Suprapubic skin (tissue), 4 donors: ENCODE measurements around the gene GOLT1A. TPM values are rescaled to one million over a fixed set of nuclear protein-coding genes. Genes with fewer than 3 reads are reported as not detected.
A peak's percentile ranks its signal among the peaks of the same experiment; 100 is the strongest.

Experiments
- DNase-seq, 2 donors: peaks; one replicate each; pipeline ENCODE4 v3.0.0-alpha.2; 2019; ENCODE audit warnings: low spot score in 2 of 2
- H3K27ac ChIP-seq: fragments of 200-600 bp; sonication (generic); one replicate; pipeline ENCODE4 v1.5.1; 2019
- H3K27me3 ChIP-seq: fragments of 200-600 bp; sonication (generic); one replicate; pipeline ENCODE4 v1.5.1; 2019
- H3K36me3 ChIP-seq: fragments of 200-600 bp; sonication (generic); one replicate; pipeline ENCODE4 v1.5.1; 2019
- H3K4me1 ChIP-seq: fragments of 200-600 bp; sonication (generic); one replicate; pipeline ENCODE4 v1.5.1; 2019
- H3K4me3 ChIP-seq: fragments of 200-600 bp; sonication (generic); one replicate; pipeline ENCODE4 v1.5.1; 2019; ENCODE audit warnings: mild to moderate bottlenecking
- H3K9me3 ChIP-seq: fragments of 200-600 bp; sonication (generic); one replicate; pipeline ENCODE4 v1.5.1; 2019
- EP300 ChIP-seq: sonication (generic); formaldehyde crosslinking; IDR thresholded peaks from one replicate; pipeline ENCODE4 v1.6.1; 2017; ENCODE audit warnings: antibody characterized with exemption
- POLR2A ChIP-seq, 2 donors: fragments of 450-650 bp; IDR thresholded peaks; one replicate each; pipeline ENCODE4 v1.6.1; 2017; ENCODE audit warnings: antibody characterized with exemption in 2 of 2, mild to moderate bottlenecking in 2 of 2, moderate library complexity in 2 of 2
- POLR2AphosphoS5 ChIP-seq, 3 donors: sonication (generic); formaldehyde crosslinking; IDR thresholded peaks; one replicate each; pipeline ENCODE4 v1.6.1; 2017; ENCODE audit warnings: antibody characterized with exemption in 3 of 3
- WGBS: methylation state at CpG from one replicate; pipeline ENCODE4 v1.1.5; 2018; 5-methylcytosine and 5-hydroxymethylcytosine counted together
- total RNA-seq, 4 donors: library from RNA; depleted of rRNA; stranded (reverse); fragments of >200 nt; gene quantifications; one replicate each; pipeline ENCODE4 v1.1.0, GENCODE V29; 2016
- TF ChIP-seq, protein P1 (sequence below), 2 donors: fragments of 200-600 bp in 1 of 2; fragments of 450-650 bp in 1 of 2; sonication (generic) in 1 of 2; IDR thresholded peaks; one replicate each; pipeline ENCODE4 v1.5.1; 2016 to 2019; ENCODE audit warnings: antibody characterized with exemption in 2 of 2, mild to moderate bottlenecking in 1 of 2, moderate library complexity in 1 of 2

GOLT1A gene
- total RNA-seq, 4 donors from 2014 or later: not detected

DNA sequence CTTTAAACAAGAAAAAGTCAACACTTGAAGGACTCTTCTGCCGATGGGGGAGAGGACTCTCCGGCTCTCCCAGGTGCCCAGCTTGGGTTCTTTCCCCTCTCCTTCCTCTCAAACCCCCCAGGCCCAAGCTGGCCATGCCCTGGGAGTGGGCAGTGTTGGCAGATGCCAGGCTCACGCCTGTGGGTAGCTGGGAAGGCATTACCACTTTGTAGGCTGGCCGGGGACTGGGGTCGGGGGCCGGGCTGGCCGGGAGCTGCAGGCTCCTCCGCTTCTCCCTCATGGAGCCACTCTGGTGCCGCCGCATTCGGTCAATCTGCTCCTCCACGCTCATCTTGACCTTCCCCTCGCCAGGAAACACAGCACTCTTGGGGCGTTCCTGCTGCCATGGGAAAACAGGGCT lies 16.4 kb upstream of the GOLT1A start:
- H3K4me1 ChIP-seq: peaks cover 7% of the 10 kb centered on the region
- 99% methylated on average over 13 of the region's 14 CpGs for WGBS
- H3K27me3 ChIP-seq: no peaks in the 10 kb centered on the region
- peak in 1 of 2 donors; percentile 39 for DNase-seq
- no peaks in the 10 kb centered on the region for H3K36me3 ChIP-seq
- no peaks in the 10 kb centered on the region for H3K9me3 ChIP-seq
- no peak overlapping the region for H3K4me3 ChIP-seq
- TF ChIP-seq EP300 (no peak), POLR2AphosphoS5 (IDR thresholded peaks at IDR 0.05) (no peak), POLR2A (IDR thresholded peaks at IDR 0.05) (no peak)
- TF ChIP-seq, protein P1, sequence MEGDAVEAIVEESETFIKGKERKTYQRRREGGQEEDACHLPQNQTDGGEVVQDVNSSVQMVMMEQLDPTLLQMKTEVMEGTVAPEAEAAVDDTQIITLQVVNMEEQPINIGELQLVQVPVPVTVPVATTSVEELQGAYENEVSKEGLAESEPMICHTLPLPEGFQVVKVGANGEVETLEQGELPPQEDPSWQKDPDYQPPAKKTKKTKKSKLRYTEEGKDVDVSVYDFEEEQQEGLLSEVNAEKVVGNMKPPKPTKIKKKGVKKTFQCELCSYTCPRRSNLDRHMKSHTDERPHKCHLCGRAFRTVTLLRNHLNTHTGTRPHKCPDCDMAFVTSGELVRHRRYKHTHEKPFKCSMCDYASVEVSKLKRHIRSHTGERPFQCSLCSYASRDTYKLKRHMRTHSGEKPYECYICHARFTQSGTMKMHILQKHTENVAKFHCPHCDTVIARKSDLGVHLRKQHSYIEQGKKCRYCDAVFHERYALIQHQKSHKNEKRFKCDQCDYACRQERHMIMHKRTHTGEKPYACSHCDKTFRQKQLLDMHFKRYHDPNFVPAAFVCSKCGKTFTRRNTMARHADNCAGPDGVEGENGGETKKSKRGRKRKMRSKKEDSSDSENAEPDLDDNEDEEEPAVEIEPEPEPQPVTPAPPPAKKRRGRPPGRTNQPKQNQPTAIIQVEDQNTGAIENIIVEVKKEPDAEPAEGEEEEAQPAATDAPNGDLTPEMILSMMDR (IDR thresholded peaks at IDR 0.05): no peak
- H3K27ac ChIP-seq: no peak overlapping the region

DNA sequence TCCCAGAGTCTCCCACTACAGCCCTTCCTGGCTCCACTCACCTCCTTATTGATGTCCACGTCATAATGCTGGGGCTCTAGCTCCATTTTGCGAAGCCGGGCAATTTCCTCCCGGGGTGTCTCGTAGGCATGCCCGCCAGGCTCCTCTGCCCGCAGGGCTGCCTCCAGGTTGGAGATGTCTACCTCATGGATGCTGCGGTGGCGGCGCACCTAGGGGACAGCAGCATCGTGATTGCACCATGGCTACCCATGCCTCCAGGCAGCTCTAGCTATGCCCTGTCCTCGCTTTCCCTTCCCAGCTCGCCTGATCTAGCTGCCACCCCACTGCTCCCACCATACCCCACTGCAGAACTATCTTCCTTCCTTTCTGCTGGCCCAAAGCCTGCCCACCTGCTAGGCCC lies 15.1 kb upstream of the GOLT1A start:
- no peaks in the 10 kb centered on the region for H3K9me3 ChIP-seq
- H3K4me3 ChIP-seq: no peak overlapping the region
- no peaks in the 10 kb centered on the region for H3K27me3 ChIP-seq
- TF ChIP-seq POLR2A (IDR thresholded peaks at IDR 0.05) (no peak), POLR2AphosphoS5 (IDR thresholded peaks at IDR 0.05) (no peak), EP300 (no peak)
- TF ChIP-seq, protein P1 (IDR thresholded peaks at IDR 0.05): no peak
- 93% methylated on average over 13 of the region's 13 CpGs for WGBS
- DNase-seq: no peak
- H3K27ac ChIP-seq: no peak overlapping the region
- H3K4me1 ChIP-seq: peaks cover 7% of the 10 kb centered on the region
- no peaks in the 10 kb centered on the region for H3K36me3 ChIP-seq

DNA sequence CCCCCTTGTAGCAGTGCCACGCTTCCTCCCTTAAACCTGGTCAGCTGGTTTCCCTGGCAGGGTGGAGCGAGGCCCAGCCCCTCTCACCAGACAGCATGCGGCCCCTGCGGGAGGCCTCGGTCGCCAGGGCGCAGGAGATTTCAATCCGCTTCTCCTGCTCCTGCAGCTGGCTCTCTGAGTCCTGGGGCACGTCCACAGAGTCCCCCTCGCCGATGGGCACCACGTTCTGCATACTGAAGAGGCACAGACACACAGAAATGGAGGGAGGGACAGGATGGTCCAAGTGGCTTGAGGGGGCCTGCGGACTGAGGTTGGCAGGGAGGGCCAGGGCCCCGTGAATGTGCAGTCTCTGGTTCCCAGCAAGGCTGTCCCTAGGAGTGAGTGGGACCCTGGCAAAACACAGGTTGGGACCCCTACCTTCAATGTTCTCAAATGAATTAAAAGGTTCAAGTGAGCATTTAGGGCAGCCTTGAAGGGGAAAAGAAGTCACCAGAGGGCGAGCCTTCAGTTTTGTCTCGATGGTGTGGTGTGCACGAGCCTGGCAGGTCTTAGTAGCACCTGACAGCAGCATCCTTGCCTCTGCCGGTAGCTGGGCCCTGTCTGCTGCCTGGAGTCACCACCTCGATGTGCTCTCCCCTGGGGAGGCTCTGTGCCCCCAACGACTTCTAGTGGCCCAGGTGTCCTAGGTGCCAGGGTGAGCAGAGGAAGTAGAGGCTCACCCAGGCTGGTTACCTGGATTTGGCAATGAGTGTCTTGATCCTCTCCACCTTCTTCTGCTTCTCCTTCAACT lies 14.4 kb upstream of the GOLT1A start:
- TF ChIP-seq POLR2AphosphoS5 (IDR thresholded peaks at IDR 0.05) (no peak), POLR2A (IDR thresholded peaks at IDR 0.05) (no peak), EP300 (no peak)
- TF ChIP-seq, protein P1 (IDR thresholded peaks at IDR 0.05): no peak
- Histone ChIP-seq H3K27ac (no peak overlapping the region), H3K4me1 (peaks cover 7% of the 10 kb centered on the region), H3K27me3 (no peaks in the 10 kb centered on the region), H3K36me3 (no peaks in the 10 kb centered on the region), H3K9me3 (no peaks in the 10 kb centered on the region), H3K4me3 (no peak overlapping the region)
- WGBS: 94% methylated on average over 20 of the region's 20 CpGs
- DNase-seq: no peak

DNA sequence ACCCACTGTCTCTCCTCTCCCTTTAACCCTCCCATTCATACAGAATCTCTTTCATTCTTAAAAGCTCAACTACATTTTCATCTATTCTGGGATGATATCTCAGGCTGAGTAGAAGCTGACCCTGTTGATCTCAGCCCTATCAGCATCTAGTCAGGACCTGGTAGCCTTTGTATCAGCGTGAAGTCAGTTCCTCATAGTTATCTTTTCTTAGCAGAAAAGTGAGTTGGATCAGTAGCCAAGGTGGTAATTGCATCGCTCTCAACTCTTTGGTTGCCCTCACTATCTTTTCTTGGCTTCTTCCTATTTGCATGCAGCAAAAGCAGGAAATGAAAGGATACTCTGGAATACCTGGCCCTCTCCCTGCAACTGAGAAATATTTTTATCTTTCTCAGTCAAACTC lies 13.6 kb upstream of the GOLT1A start:
- Histone ChIP-seq H3K4me3 (no peak overlapping the region), H3K27ac (no peak overlapping the region), H3K9me3 (no peaks in the 10 kb centered on the region), H3K36me3 (no peaks in the 10 kb centered on the region), H3K27me3 (no peaks in the 10 kb centered on the region), H3K4me1 (peaks cover 7% of the 10 kb centered on the region)
- 97% methylated on average over 2 of the region's 2 CpGs for WGBS
- TF ChIP-seq POLR2AphosphoS5 (IDR thresholded peaks at IDR 0.05) (no peak), POLR2A (IDR thresholded peaks at IDR 0.05) (no peak), EP300 (no peak)
- TF ChIP-seq, protein P1 (IDR thresholded peaks at IDR 0.05): no peak
- DNase-seq: no peak

DNA sequence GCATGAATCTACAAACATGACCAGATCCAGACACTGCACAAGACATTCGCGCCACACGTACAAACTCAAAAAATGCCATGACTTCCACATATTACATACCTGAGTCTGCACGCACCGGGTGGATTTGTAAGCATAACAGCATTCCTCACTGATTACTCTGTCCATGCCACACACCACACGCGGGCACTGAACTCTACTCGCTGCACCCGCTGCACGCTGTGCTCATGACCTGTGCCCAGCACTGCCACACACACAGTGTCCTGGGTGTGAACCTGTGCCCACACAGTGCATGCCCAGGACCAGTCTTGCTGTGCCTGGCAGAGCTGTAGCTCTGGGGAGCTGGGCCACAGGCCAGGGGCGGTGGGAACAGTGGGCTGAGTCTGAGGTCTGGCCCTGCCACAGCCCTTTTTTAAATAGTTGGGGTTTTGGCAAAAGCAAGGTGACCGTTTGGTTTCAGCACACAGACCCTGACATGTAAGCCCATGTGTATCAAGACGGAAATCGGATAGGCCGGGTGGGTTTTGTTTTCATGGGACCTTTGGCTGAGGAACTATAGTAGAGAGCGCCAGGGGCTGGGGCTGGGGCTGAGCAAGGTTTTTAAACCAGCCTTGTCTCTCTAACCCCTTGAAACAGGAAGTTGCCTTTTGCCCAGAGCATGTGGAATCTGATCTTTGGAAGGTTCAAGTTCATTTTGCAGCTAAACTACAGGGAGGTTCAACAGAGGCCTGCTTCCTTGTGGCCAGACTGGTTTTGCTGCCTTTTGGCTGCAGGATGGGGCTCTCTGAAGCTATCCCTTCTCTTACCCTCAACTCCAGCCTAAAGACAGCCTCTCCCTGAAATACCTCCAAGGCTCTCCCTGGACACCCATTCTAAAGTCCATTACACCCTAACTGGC lies 12.3 kb upstream of the GOLT1A start:
- WGBS: 67% methylated on average over 16 of the region's 16 CpGs
- Histone ChIP-seq H3K27ac (peak overlapping the region; percentile 13), H3K4me1 (peaks cover 7% of the 10 kb centered on the region), H3K36me3 (peaks cover 4% of the 10 kb centered on the region), H3K9me3 (no peaks in the 10 kb centered on the region), H3K4me3 (no peak overlapping the region), H3K27me3 (no peaks in the 10 kb centered on the region)
- peak in 1 of 2 donors; percentile 40 for DNase-seq
- TF ChIP-seq EP300: no peak
- TF ChIP-seq, protein P1 (IDR thresholded peaks at IDR 0.05): no peak
- no peak for TF ChIP-seq POLR2AphosphoS5 (IDR thresholded peaks at IDR 0.05)
- no peak for TF ChIP-seq POLR2A (IDR thresholded peaks at IDR 0.05)
